Measurements from ENCODE around the gene LAMC1. TPM values are rescaled to one million over a fixed set of nuclear protein-coding genes. Genes with fewer than 3 reads are reported as not detected.

The LAMC1 gene
- total and polyA plus RNA-seq, 12 donors: 12.3 to 110 (median 75.9) TPM

DNA sequence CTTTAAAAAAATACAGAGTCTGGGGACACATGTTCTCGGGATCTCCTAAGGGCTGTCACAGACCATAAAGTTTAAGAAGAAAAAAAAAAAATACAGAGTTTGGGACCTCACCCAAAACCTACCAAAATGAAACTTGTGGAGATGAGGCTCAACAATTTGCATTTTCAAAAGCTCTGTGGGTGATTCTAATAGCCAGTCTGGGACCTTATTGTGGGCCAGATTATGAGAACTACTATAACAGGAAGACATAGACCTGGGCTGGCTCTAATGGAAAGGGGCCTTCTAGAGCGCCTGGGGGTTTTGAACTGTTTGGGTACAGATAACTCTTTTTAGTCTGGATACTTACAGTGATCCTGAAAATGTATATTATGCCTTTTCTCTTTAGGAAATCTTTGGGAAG lies 69.1 kb downstream of the LAMC1 start:
- DNase-seq: no peak
- intact Hi-C loops (cut with DNase I): no loop called here
- TF ChIP-seq, protein P1, sequence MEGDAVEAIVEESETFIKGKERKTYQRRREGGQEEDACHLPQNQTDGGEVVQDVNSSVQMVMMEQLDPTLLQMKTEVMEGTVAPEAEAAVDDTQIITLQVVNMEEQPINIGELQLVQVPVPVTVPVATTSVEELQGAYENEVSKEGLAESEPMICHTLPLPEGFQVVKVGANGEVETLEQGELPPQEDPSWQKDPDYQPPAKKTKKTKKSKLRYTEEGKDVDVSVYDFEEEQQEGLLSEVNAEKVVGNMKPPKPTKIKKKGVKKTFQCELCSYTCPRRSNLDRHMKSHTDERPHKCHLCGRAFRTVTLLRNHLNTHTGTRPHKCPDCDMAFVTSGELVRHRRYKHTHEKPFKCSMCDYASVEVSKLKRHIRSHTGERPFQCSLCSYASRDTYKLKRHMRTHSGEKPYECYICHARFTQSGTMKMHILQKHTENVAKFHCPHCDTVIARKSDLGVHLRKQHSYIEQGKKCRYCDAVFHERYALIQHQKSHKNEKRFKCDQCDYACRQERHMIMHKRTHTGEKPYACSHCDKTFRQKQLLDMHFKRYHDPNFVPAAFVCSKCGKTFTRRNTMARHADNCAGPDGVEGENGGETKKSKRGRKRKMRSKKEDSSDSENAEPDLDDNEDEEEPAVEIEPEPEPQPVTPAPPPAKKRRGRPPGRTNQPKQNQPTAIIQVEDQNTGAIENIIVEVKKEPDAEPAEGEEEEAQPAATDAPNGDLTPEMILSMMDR (IDR thresholded peaks at IDR 0.05): no peak
- TF ChIP-seq POLR2A (IDR thresholded peaks at IDR 0.05): no peak
- H3K4me3 ChIP-seq: no peak overlapping the region
- H3K27me3 ChIP-seq: no peaks in the 10 kb centered on the region
- peaks cover 1 to 21% of the 10 kb centered on the region in 2 donors for H3K4me1 ChIP-seq (replicated peaks in 1 of 2)
- no peaks in the 10 kb centered on the region for H3K9me3 ChIP-seq (replicated peaks in 1 of 3)
- H3K27ac ChIP-seq: no peak overlapping the region
- 88 to 100% (median 93%) methylated on average over 2 of the region's 2 CpGs for WGBS, 4 donors
- no peaks in the 10 kb centered on the region for H3K36me3 ChIP-seq (replicated peaks in 1 of 2)

- intact Hi-C loops (cut with DNase I): no loop called here
- Histone ChIP-seq H3K36me3 (replicated peaks in 1 of 2) (no peaks in the 10 kb centered on the region), H3K27ac (no peak overlapping the region), H3K4me1 (replicated peaks in 1 of 2) (peaks cover 6 to 28% of the 10 kb centered on the region in 2 donors), H3K4me3 (no peak overlapping the region), H3K9me3 (replicated peaks in 1 of 3) (no peaks in the 10 kb centered on the region), H3K27me3 (no peaks in the 10 kb centered on the region)
- DNase-seq: peak in 1 of 7 donors; percentile 13
- TF ChIP-seq POLR2A (IDR thresholded peaks at IDR 0.05): no peak
- WGBS, 4 donors: 69 to 91% (median 89%) methylated on average over 3 of the region's 3 CpGs
Measured at GRCh38 chr1:183093066-183093668, 69.9 kb downstream of the LAMC1 start.

DNA sequence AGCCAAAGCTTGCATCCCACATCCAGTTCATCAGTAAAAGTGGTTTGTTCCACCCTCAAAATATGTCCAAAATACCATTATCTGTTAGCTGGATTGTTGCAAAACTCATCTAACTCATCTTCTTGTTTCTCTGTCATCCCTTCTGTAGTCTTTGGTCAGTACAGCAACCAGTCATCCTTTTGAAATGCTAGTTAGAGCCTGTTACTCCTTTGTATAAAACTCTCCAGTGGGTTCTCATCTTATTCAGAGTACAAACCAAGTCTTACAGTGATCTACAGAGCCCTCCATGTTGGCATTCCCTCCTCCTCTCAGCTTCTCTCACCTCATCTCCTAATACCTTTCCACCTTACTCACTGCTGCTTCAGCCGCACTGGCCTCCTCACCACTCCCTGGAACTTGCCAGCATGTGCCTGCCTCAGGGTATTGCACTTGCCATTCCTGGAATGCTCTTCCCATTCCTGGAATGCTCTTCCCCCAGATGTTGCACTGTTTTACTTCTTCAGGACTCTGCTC lies 70.6 kb downstream of the LAMC1 start:
- no peak overlapping the region for H3K27ac ChIP-seq
- intact Hi-C loops (cut with DNase I): no loop called here

DNA sequence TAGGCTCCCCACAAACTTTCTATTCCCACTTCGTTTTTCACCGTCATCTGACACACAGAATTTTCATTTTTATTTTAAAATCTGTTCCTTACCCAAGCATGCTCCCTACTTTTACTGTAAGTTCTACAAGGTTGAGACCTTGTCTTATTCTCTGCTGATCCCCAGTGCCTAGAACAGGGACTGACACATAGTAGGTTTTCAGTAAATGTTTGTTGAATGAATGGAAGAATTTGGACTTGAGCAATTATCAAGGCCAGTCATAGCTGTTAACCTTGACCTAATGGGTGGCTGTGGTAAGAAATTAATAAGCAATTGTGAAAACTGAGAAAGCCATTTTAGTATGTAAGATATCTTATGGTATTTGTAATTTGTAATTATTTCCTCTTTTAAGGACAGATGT lies 71.1 kb downstream of the LAMC1 start:
- intact Hi-C loops (cut with DNase I): no loop called here
- TF ChIP-seq POLR2A (IDR thresholded peaks at IDR 0.05): no peak
- TF ChIP-seq, protein P1 (IDR thresholded peaks at IDR 0.05): no peak
- H3K4me3 ChIP-seq: no peak overlapping the region

More for the DNA sequence above, 70.6 kb downstream of the LAMC1 start:
- no peak for DNase-seq
- Histone ChIP-seq H3K27me3 (no peaks in the 10 kb centered on the region), H3K9me3 (replicated peaks in 1 of 3) (no peaks in the 10 kb centered on the region), H3K4me1 (replicated peaks in 1 of 2) (peaks cover 6 to 28% of the 10 kb centered on the region in 2 donors), H3K36me3 (replicated peaks in 1 of 2) (no peaks in the 10 kb centered on the region), H3K4me3 (no peak overlapping the region)
- TF ChIP-seq POLR2A (IDR thresholded peaks at IDR 0.05): no peak
- TF ChIP-seq, protein P1 (IDR thresholded peaks at IDR 0.05): no peak
- WGBS, 4 donors: 88 to 95% (median 92%) methylated on average over 1 of the region's 1 CpG

GRCh38 chr1:183096351-183096750 lies 73.1 kb downstream of the LAMC1 start:
- H3K9me3 ChIP-seq (replicated peaks in 1 of 3): no peaks in the 10 kb centered on the region
- H3K36me3 ChIP-seq (replicated peaks in 1 of 2): no peaks in the 10 kb centered on the region
- 94 to 97% (median 96%) methylated on average over 2 of the region's 2 CpGs for WGBS, 4 donors
- no peak for DNase-seq
- H3K27me3 ChIP-seq: no peaks in the 10 kb centered on the region
- TF ChIP-seq POLR2A (IDR thresholded peaks at IDR 0.05): no peak
- TF ChIP-seq, protein P1 (IDR thresholded peaks at IDR 0.05): no peak
- intact Hi-C loops (cut with DNase I): no loop called here
- no peak overlapping the region for H3K4me3 ChIP-seq
- no peak overlapping the region for H3K27ac ChIP-seq
- H3K4me1 ChIP-seq (replicated peaks in 1 of 2): peaks cover 6 to 21% of the 10 kb centered on the region in 2 donors

More for the DNA sequence above, 71.1 kb downstream of the LAMC1 start:
- Histone ChIP-seq H3K36me3 (replicated peaks in 1 of 2) (no peaks in the 10 kb centered on the region), H3K27me3 (no peaks in the 10 kb centered on the region), H3K4me1 (replicated peaks in 1 of 2) (peaks cover 6 to 28% of the 10 kb centered on the region in 2 donors), H3K27ac (no peak overlapping the region), H3K9me3 (replicated peaks in 1 of 3) (no peaks in the 10 kb centered on the region)
- no peak for DNase-seq
- WGBS, 4 donors: 43 to 79% (median 71%) methylated on average over 2 of the region's 2 CpGs
